GM23248 (cell line): ENCODE data around the gene PCED1B. TPM values are rescaled to one million over a fixed set of nuclear protein-coding genes. Genes with fewer than 3 reads are reported as not detected.
A peak's percentile ranks its signal among the peaks of the same experiment; 100 is the strongest.

Source experiments
- DNase-seq: peaks from one replicate; pipeline ENCODE4 v3.0.0-alpha.2; 2015
- H2AFZ ChIP-seq: fragments of 200-600 bp; sonication (generic); 2 replicates; pipeline ENCODE4 v1.6.1; 2016; ENCODE audit warnings: antibody characterized with exemption
- H3F3A ChIP-seq: fragments of 200-600 bp; sonication (generic); 2 replicates; pipeline ENCODE4 v1.6.1; 2016; ENCODE audit warnings: mild to moderate bottlenecking, antibody characterized with exemption, mixed run types; ENCODE audit not compliant: insufficient read depth
- H3K27ac ChIP-seq: fragments of 200-600 bp; sonication (generic); 2 replicates; pipeline ENCODE4 v1.5.1; 2016; ENCODE audit warnings: mild to moderate bottlenecking
- H3K27me3 ChIP-seq: fragments of 200-600 bp; sonication (generic); replicated peaks from 2 replicates; pipeline ENCODE4 v1.6.1; 2016; ENCODE audit warnings: mild to moderate bottlenecking; ENCODE audit not compliant: insufficient read depth
- H3K36me3 ChIP-seq: fragments of 200-600 bp; sonication (generic); 2 replicates; pipeline ENCODE4 v1.6.1; 2016; ENCODE audit warnings: low read depth, mild to moderate bottlenecking
- H3K4me1 ChIP-seq: fragments of 200-600 bp; sonication (generic); 2 replicates; pipeline ENCODE4 v1.6.1; 2016; ENCODE audit warnings: mild to moderate bottlenecking; ENCODE audit not compliant: insufficient read depth
- H3K4me2 ChIP-seq: fragments of 200-600 bp; sonication (generic); one replicate; pipeline ENCODE4 v1.6.1; 2016; ENCODE audit warnings: mild to moderate bottlenecking; ENCODE audit not compliant: unreplicated experiment
- H3K4me3 ChIP-seq: fragments of 200-600 bp; sonication (generic); 2 replicates; pipeline ENCODE4 v1.5.1; 2016; ENCODE audit warnings: mild to moderate bottlenecking
- H3K79me2 ChIP-seq: fragments of 200-600 bp; sonication (generic); 2 replicates; pipeline ENCODE4 v1.6.1; 2016; ENCODE audit warnings: mild to moderate bottlenecking; ENCODE audit not compliant: insufficient read depth
- H3K9ac ChIP-seq: fragments of 200-600 bp; sonication (generic); 2 replicates; pipeline ENCODE4 v1.6.1; 2016; ENCODE audit warnings: mild to moderate bottlenecking
- H3K9me2 ChIP-seq: fragments of 200-600 bp; sonication (generic); 2 replicates; pipeline ENCODE4 v1.6.1; 2016; ENCODE audit warnings: mixed run types, mild to moderate bottlenecking, moderate library complexity; ENCODE audit not compliant: insufficient read depth
- H3K9me3 ChIP-seq: fragments of 200-600 bp; sonication (generic); one replicate; pipeline ENCODE4 v1.6.1; 2017; ENCODE audit warnings: low read depth
- H4K20me1 ChIP-seq: fragments of 200-600 bp; sonication (generic); 2 replicates; pipeline ENCODE4 v1.6.0; 2016; ENCODE audit not compliant: insufficient read depth
- EZH2 ChIP-seq: fragments of 200-600 bp; sonication (generic); IDR thresholded peaks from 2 replicates; pipeline ENCODE4 v1.6.1; 2018; ENCODE audit warnings: antibody characterized with exemption, mild to moderate bottlenecking; ENCODE audit not compliant: insufficient read depth, poor library complexity, severe bottlenecking
- EZH2phosphoT487 ChIP-seq: fragments of 200-600 bp; sonication (generic); IDR thresholded peaks from 2 replicates; pipeline ENCODE4 v1.6.1; 2018; ENCODE audit warnings: antibody characterized with exemption, moderate library complexity, mild to moderate bottlenecking, low read depth; ENCODE audit not compliant: insufficient read depth
- WGBS, 2 experiments: methylation state at CpG; one replicate each; pipeline ENCODE4 v1.1.6; 2015 to 2017; ENCODE audit warnings: low lambda C conversion rate in 2 of 2, low coverage in 1 of 2; ENCODE audit errors: missing lambda C conversion rate in 2 of 2; 5-methylcytosine and 5-hydroxymethylcytosine counted together
- in situ Hi-C: fragments of 300-500 bp; cut with MboI; formaldehyde crosslinking; loops from 2 replicates; pipeline ENCODE4 v1.15.0; 2020
- polyA plus RNA-seq: library from polyadenylated mRNA; unstranded; fragments of >200 nt; fragmentation: Nextera tagmentation; extraction: Ambion mirVana; gene quantifications from 2 replicates; pipeline ENCODE4 v1.2.1, GENCODE V29; 2016
- total RNA-seq: library from RNA; depleted of rRNA; stranded (reverse); fragments of >200 nt; shearing (Covaris generic); gene quantifications from 2 replicates; pipeline ENCODE4 v1.2.3, GENCODE V29; 2014

The PCED1B gene
- total and polyA plus RNA-seq, 2 experiments from 2014 or later, result 3.5 to 3.6 TPM

GRCh38 chr12:47270782-47271664 is 191.6 kb downstream of the PCED1B start:
- no peaks in the 10 kb centered on the region for H4K20me1 ChIP-seq
- no peaks in the 10 kb centered on the region for H3K36me3 ChIP-seq
- H3K9ac ChIP-seq, result peak overlapping the region; percentile 45
- peak overlapping the region; percentile 7; the same call in 1 of the 2 replicates for H3K4me3 ChIP-seq
- H3K4me1 ChIP-seq, result peaks cover 46% of the 10 kb centered on the region
- peak overlapping the region; percentile 58 for H3K4me2 ChIP-seq
- peak overlapping the region; percentile 78 for H3K27ac ChIP-seq
- TF ChIP-seq EZH2phosphoT487, result peak; percentile 98
- no peak for TF ChIP-seq EZH2
- DNase-seq, result peak; percentile 90
- WGBS, 2 experiments, result 50 to 53% methylated on average over 4 of the region's 4 CpGs
- H3K9me3 ChIP-seq, result no peaks in the 10 kb centered on the region
- H2AFZ ChIP-seq, result no peak overlapping the region
- H3K27me3 ChIP-seq, result no peaks in the 10 kb centered on the region
- in situ Hi-C loops, result no loop called here
- H3K79me2 ChIP-seq, result no peaks in the 10 kb centered on the region
- H3F3A ChIP-seq, result peaks cover 15% of the 10 kb centered on the region
- H3K9me2 ChIP-seq, result no peaks in the 10 kb centered on the region

GRCh38 chr12:47271800-47272239 is 192.4 kb downstream of the PCED1B start:
- in situ Hi-C loops, result no loop called here
- Histone ChIP-seq H3K27ac (peak overlapping the region; percentile 78), H3K9me2 (no peaks in the 10 kb centered on the region), H4K20me1 (no peaks in the 10 kb centered on the region), H3K4me1 (peaks cover 52% of the 10 kb centered on the region), H3K9me3 (no peaks in the 10 kb centered on the region), H3K4me2 (peak overlapping the region; percentile 58), H3K4me3 (no peak overlapping the region; the same call in 1 of the 2 replicates), H3K27me3 (no peaks in the 10 kb centered on the region), H3K36me3 (no peaks in the 10 kb centered on the region), H3K9ac (peak overlapping the region; percentile 38), H2AFZ (peak overlapping the region; percentile 23; the same call in 1 of the 2 replicates), H3F3A (peaks cover 20% of the 10 kb centered on the region), H3K79me2 (no peaks in the 10 kb centered on the region)
- TF ChIP-seq EZH2 (no peak), EZH2phosphoT487 (no peak)
- DNase-seq, result peak; percentile 12
- 46 to 54% methylated on average over 2 of the region's 2 CpGs for whole genome bisulfite sequencing, 2 experiments

- 24 to 30% methylated on average over 3 of the region's 3 CpGs for WGBS, 2 experiments
- Histone ChIP-seq H3K9me3 (no peaks in the 10 kb centered on the region), H4K20me1 (no peaks in the 10 kb centered on the region), H3K4me3 (no peak overlapping the region), H3K36me3 (no peaks in the 10 kb centered on the region), H3K27me3 (no peaks in the 10 kb centered on the region), H3K9ac (no peak overlapping the region; the same call in 1 of the 2 replicates), H3F3A (peaks cover 28% of the 10 kb centered on the region), H3K79me2 (no peaks in the 10 kb centered on the region), H3K27ac (peak overlapping the region; percentile 78), H3K4me1 (peaks cover 53% of the 10 kb centered on the region), H3K9me2 (no peaks in the 10 kb centered on the region), H3K4me2 (peak overlapping the region; percentile 58), H2AFZ (peak overlapping the region; percentile 23)
- in situ Hi-C loops, result no loop called here
- DNase-seq, result peak; percentile 56
- TF ChIP-seq EZH2 (no peak), EZH2phosphoT487 (no peak)
Observed at GRCh38 chr12:47272412-47273190, 193.2 kb downstream of the PCED1B start.

- peaks cover 55% of the 10 kb centered on the region for H3K4me1 ChIP-seq
- peak overlapping the region; percentile 78; the same call in 1 of the 2 replicates for H3K27ac ChIP-seq
- peak overlapping the region; percentile 58 for H3K4me2 ChIP-seq
- H3K4me3 ChIP-seq, result no peak overlapping the region
- TF ChIP-seq EZH2 (no peak), EZH2phosphoT487 (no peak)
- H3K36me3 ChIP-seq, result no peaks in the 10 kb centered on the region
- in situ Hi-C loops, result no loop called here
- H3F3A ChIP-seq, result peaks cover 28% of the 10 kb centered on the region
- no peaks in the 10 kb centered on the region for H3K27me3 ChIP-seq
- no peak overlapping the region for H3K9ac ChIP-seq
- H4K20me1 ChIP-seq, result no peaks in the 10 kb centered on the region
- H2AFZ ChIP-seq, result 0 out of 2 replicates have a peak overlapping the region, but pooled peaks have one; percentile 10
- H3K79me2 ChIP-seq, result no peaks in the 10 kb centered on the region
- 78 to 87% methylated on average over 4 of the region's 4 CpGs for WGBS, 2 experiments
- no peaks in the 10 kb centered on the region for H3K9me3 ChIP-seq
- DNase-seq, result no peak
- H3K9me2 ChIP-seq, result no peaks in the 10 kb centered on the region
Observed at GRCh38 chr12:47273191-47273626, 193.8 kb downstream of the PCED1B start.
